ENCODE measurements around the gene NRDE2.

The NRDE2 gene, protein sequence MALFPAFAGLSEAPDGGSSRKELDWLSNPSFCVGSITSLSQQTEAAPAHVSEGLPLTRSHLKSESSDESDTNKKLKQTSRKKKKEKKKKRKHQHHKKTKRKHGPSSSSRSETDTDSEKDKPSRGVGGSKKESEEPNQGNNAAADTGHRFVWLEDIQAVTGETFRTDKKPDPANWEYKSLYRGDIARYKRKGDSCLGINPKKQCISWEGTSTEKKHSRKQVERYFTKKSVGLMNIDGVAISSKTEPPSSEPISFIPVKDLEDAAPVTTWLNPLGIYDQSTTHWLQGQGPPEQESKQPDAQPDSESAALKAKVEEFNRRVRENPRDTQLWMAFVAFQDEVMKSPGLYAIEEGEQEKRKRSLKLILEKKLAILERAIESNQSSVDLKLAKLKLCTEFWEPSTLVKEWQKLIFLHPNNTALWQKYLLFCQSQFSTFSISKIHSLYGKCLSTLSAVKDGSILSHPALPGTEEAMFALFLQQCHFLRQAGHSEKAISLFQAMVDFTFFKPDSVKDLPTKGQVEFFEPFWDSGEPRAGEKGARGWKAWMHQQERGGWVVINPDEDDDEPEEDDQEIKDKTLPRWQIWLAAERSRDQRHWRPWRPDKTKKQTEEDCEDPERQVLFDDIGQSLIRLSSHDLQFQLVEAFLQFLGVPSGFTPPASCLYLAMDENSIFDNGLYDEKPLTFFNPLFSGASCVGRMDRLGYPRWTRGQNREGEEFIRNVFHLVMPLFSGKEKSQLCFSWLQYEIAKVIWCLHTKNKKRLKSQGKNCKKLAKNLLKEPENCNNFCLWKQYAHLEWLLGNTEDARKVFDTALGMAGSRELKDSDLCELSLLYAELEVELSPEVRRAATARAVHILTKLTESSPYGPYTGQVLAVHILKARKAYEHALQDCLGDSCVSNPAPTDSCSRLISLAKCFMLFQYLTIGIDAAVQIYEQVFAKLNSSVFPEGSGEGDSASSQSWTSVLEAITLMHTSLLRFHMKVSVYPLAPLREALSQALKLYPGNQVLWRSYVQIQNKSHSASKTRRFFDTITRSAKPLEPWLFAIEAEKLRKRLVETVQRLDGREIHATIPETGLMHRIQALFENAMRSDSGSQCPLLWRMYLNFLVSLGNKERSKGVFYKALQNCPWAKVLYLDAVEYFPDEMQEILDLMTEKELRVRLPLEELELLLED

GRCh38 chr14:90331497-90332270 is at the start of gene NRDE2:
TSS of gene NRDE2 (minus strand) at chr14:90331941. CDS start at chr14:90331904, 37 bp downstream.
- TF ChIP-seq, protein P1, sequence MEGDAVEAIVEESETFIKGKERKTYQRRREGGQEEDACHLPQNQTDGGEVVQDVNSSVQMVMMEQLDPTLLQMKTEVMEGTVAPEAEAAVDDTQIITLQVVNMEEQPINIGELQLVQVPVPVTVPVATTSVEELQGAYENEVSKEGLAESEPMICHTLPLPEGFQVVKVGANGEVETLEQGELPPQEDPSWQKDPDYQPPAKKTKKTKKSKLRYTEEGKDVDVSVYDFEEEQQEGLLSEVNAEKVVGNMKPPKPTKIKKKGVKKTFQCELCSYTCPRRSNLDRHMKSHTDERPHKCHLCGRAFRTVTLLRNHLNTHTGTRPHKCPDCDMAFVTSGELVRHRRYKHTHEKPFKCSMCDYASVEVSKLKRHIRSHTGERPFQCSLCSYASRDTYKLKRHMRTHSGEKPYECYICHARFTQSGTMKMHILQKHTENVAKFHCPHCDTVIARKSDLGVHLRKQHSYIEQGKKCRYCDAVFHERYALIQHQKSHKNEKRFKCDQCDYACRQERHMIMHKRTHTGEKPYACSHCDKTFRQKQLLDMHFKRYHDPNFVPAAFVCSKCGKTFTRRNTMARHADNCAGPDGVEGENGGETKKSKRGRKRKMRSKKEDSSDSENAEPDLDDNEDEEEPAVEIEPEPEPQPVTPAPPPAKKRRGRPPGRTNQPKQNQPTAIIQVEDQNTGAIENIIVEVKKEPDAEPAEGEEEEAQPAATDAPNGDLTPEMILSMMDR (conservative IDR thresholded peaks at IDR 0.05; ENCODE audit: low read length) = no peak
- H3K4me3 ChIP-seq (ENCODE audit: low read length) = peak within 1 kb of the TSS; percentile 75
- DNase-seq (ENCODE audit: low read depth) = peak; percentile 96

DNA sequence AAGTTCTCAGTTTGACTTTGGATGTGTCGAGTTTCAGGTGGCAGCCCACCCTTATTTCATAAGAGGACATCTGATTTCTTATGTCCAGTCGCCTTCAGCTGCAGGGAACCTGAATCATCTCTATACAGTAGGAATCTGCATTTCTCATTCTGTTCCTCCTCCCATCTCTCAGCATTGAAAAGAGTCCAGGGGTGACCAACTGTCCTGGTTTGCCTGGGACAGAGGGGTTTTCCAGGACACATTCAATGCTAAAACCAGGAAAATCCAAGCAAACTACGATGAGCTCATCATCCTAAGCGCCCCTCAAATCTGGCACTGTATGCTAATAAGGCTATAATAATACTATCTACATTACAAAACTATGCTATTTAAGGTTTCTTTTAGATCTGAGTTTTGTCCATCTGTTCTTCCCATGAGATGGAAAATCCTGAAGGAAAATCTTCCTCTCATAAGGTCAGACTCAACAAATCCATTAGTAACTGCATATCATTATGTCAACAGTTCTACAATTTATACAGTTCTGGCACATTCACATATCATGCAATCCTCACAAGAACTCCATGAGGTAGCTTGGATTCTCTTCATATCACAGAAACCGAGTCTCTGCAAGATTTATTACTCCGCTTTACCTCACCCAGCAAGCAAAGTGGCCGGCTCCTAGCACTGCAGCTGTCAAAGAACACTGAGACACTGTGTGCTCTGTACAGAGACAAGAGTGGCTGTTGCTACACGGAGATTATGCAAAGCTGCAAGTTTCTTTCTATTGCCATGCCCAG is 49.5 kb upstream of the NRDE2 start:
- TF ChIP-seq, protein P1 (conservative IDR thresholded peaks at IDR 0.05; ENCODE audit: low read length) = 0 out of 2 replicates have a peak, but pooled peaks have one; percentile 15
- DNase-seq (ENCODE audit: low read depth) = peak; percentile 72
- H3K4me3 ChIP-seq (ENCODE audit: low read length) = no peak overlapping the region

GRCh38 chr14:90379106-90379505 is 47.4 kb upstream of the NRDE2 start:
- no peak for DNase-seq (ENCODE audit: low read depth)
- TF ChIP-seq, protein P1 (conservative IDR thresholded peaks at IDR 0.05; ENCODE audit: low read length) = no peak
- no peak overlapping the region for H3K4me3 ChIP-seq (ENCODE audit: low read length)

GRCh38 chr14:90378249-90378648 is 46.5 kb upstream of the NRDE2 start:
- TF ChIP-seq, protein P1 (conservative IDR thresholded peaks at IDR 0.05; ENCODE audit: low read length) = no peak
- DNase-seq (ENCODE audit: low read depth) = no peak
- H3K4me3 ChIP-seq (ENCODE audit: low read length) = no peak overlapping the region

GRCh38 chr14:90375934-90376333 is 44.2 kb upstream of the NRDE2 start:
- DNase-seq (ENCODE audit: low read depth) = no peak
- H3K4me3 ChIP-seq (ENCODE audit: low read length) = no peak overlapping the region
- TF ChIP-seq, protein P1 (conservative IDR thresholded peaks at IDR 0.05; ENCODE audit: low read length) = no peak

GRCh38 chr14:90374813-90375212 is 43.1 kb upstream of the NRDE2 start:
- H3K4me3 ChIP-seq (ENCODE audit: low read length) = no peak overlapping the region
- no peak for DNase-seq (ENCODE audit: low read depth)
- TF ChIP-seq, protein P1 (conservative IDR thresholded peaks at IDR 0.05; ENCODE audit: low read length) = no peak

All from AG10803 (cell line).